NCI-H345 (cell line): ENCODE data around the gene FBXL20.
A peak's percentile ranks its signal among the peaks of the same experiment; 100 is the strongest.
"Not testable (repeated sequence)": the region's sequence is repeated elsewhere in the genome, so short reads cannot be mapped to it uniquely, and the experiment has no call there.

Source experiments
- DNase-seq: peaks from one replicate; lab custom pipeline; 2025; lab: John Stamatoyannopoulos, UW

FBXL20 gene, protein sequence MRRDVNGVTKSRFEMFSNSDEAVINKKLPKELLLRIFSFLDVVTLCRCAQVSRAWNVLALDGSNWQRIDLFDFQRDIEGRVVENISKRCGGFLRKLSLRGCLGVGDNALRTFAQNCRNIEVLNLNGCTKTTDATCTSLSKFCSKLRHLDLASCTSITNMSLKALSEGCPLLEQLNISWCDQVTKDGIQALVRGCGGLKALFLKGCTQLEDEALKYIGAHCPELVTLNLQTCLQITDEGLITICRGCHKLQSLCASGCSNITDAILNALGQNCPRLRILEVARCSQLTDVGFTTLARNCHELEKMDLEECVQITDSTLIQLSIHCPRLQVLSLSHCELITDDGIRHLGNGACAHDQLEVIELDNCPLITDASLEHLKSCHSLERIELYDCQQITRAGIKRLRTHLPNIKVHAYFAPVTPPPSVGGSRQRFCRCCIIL

DNA sequence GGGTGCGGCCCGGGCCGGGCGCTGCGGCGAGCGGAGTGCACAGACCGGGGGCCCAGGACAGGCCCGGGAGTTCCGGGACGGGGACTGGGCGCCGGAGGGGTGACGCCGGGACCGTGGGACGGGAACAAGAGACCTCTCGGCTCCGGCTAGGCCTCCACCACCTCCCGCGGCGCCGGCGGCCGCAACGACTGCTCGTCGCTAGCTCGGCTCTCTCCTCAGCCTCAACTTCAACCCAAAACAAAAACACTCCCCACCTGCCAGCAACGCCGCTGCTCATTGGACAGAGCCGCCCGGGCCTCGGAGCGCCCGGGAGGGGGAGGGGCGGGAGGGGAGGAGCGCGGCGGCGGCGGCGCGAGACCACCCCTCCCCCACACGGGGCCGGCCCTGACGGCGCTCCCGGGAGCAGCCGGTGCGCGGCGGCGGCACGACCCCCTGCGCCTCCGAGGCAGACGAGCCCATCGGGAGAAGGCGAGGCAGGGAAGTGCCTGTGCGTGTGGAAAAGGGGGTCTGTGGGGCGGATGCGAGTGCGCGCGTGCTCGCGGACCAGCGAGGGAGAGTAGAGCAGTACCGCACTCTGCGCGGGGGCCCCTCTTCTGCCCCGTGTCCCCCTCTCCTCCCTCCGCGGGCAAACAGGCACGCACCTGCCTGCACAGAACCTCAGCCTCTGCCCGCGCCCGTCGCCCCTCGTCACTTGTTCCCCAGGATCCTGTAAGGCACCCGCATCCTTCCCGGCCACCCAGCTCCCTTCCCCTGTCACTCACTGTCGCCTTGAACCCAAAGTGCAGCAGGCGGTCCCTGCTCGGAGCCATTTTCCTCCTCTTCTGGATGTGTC, at the start of gene FBXL20:
FBXL20 (minus strand) TSS at position 215 of the 832 bp plus-strand sequence. CDS start 224 bp downstream, outside the sequence.
- DNase-seq: peak; percentile 90

DNA sequence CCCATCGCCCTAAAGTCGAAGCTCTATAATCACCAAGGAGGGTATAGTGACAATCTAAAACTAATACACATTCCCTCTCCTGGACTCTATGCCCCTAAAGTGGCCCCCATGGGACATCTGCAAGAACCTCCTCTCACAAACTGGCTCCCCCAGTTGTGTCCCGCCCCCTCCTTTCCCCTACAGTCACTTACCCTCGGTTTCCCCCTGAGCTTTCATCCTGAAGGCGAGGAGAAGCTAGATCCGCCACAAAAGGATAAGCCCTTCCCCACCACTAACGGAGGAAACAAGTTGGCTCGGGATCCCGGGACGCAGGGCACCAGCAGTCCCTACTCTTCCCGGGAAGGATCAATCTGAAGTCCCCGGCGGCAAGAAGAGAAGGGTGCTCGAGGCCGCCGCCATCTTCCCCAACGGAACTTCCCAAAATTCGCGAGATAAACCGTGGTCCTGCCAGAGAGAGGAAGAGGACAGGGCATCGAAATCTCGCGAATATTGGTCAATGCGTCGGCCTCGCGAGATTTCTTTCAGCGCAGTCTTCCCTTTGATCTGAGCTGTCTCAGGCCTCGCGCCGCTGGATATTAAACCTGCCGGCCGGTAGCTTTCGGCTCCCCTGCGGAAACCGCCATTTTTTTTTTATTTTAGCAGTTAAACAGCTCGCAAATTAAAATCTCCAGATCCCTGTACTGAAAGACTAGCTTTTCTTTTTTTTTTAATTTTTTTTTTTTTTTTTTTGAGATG, 49.6 kb upstream of the FBXL20 start, which contains the start of gene MED1:
MED1 (minus strand) TSS at position 417 of the 735 bp plus-strand sequence; CDS start at position 216, 201 bp downstream.
- DNase-seq: peak; percentile 99

DNA sequence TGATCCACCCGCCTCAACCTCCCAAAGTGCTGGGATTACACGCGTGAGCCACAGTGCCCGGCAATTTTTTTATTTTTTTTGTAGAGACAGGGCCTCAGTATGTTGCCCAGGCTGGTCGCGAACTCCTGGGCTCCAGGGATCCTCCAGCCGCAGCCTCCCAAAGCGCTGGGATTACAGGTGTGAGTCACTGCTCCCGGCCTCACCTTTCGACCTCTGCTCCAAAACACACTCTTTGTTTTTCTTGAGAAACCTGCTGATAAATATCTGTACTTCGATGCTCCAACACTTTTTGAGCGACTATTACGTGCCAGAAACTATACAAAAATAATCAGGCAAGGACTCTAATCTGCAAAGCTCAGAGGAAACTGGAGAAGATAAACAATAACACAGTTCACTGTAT, 48.6 kb upstream of the FBXL20 start:
- DNase-seq: no peak

DNA sequence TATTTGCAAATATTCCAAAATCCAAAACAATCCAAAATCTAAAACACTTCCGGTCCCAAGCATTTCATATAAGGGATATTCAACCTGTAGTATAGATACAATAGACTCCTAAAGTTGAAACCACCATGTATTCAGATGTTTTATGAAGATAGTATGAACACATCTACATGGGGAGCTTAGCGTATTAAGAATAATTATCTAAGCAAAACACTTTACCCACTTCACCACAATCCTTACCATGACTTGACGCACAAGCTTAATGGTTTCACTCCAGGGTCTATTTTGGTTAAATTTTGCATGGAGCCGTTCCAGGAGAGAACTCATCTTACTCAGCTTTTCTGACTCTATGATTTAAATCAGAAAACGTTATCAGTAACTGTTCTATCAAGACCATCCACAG, 46.1 kb upstream of the FBXL20 start:
- no peak for DNase-seq

DNA sequence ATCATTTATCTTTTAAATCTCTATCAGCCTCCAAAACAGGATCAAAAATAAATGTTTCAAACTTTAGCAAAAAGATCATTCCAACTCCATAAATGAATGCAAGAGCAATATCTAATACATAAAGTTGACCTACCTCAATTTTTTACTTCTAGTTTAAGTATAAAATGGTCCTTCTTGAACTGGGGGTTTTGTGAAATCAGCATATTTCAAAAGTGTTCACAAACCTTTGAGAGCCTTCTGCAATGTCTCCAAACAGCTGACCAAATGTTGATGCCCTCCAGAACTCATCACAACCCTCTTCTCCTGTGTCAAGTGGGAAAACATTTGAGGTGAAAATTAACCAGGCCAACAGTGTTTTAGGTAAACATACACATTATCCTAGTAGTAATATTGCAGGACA, 41.9 kb upstream of the FBXL20 start:
- no peak for DNase-seq

DNA sequence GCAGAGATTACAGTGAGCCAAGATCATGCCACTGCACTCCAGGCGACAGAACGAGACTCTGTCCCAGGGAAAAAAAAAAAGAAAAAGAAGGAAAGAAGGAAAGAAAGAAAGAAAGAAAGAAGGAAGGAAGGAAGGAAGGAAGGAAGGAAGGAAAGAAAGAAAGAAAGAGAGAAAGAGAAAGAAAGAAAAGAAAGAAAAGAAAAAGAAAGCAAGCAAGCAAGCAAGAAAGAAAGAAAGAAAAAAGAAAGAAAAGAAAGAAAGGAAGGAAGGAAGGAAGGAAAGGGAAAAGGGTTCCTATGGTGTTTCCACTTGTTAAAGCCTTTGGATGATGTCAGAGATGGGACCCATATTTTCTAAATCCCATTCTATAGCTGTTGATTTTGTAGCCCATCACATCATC, 38.4 kb upstream of the FBXL20 start:
- DNase-seq: not testable (repeated sequence)

DNA sequence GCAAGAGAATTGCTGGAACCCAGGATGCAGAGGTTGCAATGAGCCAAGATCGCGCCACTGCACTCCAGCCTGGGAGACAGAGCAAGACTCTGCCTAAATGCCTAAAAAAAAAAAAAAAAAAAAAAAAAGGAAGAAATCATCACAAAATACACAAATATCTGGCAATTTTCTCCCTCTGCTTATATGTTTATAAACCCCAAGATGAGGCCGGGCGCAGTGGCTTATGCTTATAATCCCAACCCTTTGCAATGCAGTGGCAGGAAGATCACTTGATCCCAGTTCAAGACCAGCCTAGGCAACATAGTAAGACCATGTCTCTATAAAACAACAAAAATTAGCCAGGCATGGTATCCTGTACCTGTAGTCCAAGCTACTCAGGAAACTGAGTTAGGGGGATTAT, 28.2 kb upstream of the FBXL20 start:
- no peak for DNase-seq

DNA sequence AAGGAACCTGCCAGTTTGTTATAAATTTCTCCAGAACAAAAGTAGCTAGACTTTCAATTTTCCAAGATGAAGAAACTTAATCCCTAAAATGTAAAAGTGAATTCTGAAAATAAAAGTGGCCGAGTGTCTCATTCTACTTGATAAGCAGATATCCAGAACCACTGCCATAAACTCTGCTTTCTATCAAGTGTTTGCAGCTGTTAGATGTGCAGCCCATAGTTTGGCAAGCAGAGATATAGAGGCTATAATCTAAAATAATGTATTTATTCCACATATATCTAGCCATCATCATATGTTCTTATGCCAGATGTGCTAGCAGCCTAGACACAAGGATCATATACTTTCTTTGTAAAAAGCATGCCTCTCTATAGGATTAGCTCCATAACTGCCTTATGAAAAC, 14.7 kb upstream of the FBXL20 start:
- no peak for DNase-seq

DNA sequence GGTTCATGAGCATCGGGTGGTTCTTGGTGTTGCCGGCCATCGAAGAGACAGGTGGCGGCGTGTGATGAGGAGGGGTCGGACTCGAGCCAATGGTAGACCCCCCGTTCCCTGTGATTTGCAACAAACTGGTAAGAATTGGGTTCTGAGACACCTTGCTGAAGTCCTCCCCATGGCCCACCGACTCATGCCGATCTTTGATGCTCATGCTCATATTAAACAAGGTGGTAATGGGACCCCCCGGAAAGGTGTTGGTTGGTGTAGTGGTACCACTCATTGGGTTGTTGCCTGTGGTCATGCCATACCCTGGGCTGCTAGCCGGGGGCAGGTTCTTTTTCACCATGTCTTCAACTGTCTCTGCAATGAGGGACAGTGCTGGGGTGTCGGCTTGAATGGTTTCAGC, 8.9 kb upstream of the FBXL20 start:
- no peak for DNase-seq

DNA sequence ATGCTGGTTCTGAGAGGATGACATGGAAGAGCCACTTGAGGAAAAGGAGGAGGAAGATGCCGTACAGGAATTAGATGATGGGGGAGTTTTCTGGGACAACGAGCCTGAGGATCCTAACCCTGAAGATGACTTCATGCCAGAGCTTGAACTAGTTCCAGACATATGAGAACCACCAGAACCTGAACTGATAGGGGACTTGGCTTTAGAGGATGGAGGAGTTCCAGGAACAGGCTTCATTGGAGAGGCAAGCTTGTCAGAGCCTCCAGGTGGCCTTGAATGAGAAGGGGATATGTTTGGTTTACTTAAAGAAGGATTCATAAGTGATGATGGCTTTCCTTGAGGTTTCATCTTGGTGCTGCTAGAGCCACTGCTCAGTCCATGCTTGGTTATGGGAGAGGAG, 6.9 kb upstream of the FBXL20 start:
- DNase-seq: no peak

DNA sequence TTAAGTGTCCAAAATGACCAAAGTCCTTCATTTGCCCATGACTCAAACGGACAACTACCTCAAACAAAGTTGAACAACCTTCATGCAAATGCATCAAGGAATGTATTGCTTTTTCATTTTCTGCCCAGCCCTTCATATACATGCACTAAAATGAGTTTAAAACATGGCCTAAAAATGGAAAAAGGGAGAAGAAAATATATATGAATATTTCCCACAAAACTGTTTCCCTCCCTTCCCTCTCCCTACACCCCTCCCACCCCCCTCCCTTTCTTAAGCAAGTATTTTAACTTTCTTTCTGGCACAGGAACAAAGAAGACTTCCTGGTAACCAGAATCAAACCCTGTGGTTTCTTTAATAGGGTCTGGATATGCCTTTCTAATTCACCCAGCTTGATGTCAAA, 5.5 kb upstream of the FBXL20 start:
- no peak for DNase-seq

DNA sequence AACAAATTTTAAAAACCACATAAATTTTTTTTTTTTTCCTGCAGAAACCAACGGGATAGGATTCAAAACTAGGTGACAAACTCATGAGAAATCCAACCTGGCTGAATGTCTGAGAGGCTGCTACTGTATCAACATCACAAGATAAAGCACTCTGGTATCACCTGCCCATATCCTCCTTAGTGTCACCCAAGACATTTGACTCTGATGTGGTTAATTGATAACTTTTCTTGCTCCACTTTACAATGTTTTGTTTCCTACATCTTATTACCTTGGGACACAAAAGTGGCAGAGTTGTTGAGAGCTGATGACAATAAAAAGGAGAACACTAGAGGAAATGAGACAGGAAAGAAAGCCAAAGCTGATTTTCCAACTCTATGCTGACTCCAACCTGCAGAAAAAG, 4.0 kb upstream of the FBXL20 start:
- DNase-seq: no peak

DNA sequence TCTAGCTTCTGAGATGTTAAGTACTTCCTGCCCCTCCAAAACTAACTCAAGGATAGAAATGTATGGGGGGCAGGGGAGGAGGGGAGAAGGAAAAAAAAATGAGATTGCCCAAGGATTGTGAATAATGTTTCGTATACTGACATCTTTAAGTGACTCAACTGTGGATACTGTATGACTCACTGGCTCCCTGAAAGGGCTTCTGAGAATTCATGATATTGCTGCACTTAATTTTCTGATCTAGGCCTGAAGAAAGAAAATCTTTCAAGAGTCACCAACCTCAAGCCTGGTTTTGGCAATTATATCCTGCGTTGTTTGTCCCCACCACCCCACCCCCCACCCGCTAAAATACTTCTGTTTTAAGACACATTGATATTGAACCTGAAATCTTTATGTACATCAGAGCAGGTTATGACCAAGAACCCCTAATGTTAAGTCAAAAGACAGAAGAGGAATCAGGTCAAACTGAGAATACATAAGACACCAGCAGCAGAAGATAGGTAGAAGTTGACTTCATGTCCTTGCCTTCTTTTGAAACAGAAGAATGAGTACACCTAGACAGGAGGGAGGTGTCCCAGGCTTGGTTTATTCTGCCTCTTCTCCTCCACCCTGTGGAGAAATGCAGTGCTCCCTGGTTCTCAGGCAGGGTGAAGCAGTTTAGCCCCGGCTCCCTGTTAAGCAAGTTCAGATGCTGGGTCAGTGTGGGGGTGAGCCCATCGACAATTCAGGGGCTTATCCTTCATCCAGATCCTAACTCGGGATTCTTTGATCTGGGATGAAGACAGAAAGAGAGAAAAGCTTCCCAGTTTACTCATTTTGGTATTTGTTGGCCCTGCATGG, 3.3 kb upstream of the FBXL20 start:
- DNase-seq: no peak

DNA sequence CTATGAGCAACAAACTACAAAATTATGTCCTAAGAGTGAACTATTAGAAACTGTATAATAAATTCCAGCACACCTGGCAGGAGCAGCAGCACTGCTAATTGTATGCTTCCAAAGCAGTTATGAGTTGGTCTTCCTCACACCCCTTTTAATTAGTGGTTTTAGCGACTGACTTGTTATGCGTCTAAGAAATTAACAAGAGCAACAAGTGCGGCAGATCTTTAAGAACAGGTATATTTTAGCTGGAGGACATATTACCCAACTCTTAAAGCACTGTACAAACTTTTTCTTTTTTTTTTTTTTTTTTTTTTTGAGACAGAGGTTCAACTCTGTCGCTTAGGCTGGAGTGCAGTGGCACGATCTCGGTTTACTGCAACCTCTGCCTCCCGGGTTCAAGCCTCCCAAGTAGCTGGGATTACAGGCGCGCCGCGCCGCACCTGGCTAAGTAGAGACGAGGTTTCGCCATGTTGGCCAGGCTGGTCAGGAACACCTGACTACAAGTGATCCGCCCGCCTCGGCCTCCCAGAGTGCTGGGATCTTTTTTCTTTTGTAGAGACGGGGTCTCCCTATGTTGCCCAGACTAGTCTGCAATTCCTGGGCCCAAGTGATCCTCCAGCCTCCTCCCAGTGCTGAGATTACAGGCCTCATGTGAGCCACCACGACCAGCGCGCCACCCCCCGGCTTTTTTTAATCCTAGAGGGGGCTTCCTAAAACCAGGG, 1.6 kb upstream of the FBXL20 start:
- no peak for DNase-seq

DNA sequence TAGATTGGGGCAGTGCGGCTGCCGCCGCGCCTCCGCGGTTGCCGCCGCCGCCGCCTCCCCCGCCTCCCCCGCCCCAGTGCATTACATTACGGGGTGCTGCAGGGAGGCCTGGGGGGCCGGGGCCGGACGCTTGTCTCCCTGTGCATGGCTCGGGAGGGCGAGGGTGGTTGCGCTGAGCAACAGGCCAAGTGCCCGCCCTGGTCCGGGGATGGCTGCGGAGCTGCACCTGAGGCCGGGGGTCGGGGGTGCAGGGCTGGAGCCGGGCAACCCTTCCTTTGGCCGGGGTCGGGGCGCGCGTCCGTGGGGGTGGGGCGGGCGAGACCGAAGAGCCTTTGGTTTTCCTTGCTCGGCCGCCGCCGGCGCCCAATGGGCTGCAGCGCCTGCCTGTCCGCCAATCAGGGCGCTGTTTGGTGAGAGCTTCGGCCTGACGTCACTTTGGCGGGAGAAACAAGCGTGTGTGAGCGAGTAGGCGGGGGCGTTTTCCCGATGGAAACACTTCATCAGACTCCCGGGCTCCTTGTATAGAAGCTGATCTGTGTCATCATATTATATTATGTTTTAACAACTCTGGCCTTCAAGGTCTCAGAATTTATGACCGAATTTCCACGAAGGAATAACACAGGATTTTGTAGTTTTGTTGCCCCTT, 941 bp upstream of the FBXL20 start:
- peak; percentile 93 for DNase-seq

DNA sequence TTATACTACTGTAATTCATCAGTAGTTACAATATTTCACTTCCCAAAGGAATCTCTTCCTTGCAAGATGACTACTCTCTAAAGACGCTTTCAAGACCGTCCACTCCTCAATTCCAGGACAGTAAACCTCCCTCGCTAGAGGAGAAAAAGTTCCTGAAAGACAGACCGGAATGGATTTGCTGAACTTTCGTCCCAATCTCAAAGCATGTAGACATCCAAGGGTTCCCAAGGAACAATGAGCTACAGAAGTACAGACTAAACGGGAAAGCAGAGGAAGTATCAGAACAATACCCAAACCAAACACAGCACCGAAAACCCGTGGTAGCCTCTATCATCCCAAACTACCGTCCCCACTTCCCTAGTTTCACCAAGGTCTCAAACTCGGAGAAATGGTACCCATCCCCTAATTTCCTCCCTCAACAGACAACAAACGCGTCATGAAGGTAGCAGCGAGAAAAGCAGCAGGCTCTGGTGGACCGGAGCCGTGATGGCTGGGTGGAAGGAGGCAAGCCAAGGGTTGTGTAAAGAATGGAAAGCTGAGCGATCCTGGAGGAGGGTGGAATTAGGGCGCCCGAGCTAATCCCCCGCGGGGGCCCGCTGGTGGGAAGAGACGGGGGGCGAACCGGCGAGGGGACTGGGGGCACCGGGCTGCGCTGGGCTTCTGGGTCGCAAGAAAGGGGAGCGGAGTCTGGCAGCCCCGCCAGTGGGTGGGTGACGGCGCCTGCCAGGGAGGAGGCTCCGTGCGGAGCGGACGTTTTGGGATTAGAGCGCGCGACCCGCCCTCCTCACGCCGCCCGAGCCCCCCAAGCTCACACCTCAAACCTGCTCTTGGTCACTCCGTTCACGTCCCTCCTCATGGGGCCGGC, 647 bp downstream of the FBXL20 start:
- DNase-seq: no peak

DNA sequence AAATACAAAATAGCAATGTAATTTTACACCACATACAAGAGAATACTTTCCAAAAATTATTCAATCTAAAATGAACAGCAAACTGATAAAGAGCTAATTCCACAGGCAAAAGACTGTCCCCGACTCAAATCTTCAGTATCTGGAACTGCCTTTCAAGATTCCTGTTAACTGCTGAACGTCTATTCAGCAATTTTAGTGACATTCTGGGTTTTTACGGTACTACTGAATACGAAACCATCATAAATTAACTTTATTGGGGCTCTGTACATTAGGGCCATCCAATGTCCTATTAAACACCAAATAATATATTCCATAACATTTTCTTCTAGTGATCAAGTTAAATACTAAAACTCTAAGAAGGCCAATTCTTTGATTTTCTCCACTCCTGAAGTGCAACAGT, 1.6 kb downstream of the FBXL20 start:
- no peak for DNase-seq

DNA sequence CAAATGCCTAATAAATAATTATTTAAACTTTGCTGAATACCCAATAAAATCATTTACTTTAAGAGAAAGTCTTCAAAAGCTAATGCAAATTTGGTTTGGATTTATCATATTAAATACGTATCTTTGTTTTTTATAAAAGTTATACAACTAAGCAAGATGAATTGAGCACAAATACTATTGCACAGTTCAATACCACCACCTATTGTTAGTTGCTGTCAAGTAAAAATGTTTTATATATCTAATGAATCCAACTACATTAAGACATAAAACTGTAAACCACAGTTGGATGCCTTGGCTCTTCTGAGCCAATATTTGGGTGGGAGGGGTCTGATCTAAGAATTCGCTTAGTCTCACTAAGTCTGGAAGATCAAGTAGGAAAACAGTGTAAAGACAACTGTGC, 7.7 kb downstream of the FBXL20 start:
- no peak for DNase-seq

DNA sequence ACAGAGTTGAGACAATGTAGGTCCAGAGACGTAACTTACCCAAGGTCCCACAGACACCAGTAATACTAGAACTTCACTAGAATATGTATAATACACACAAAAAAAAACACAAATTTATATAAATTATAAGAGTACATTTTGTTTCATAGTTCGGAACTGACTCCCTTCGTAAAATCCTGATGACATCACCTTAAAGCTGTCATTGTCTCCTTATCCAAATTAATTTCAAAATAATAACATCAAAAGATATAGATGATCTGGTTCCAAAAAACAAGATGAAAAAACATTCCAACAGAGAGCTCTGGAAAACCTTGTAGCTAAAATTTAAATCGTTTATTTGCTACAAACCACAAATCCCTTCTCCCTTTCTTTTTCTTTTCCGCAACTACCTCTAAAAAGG, 10.0 kb downstream of the FBXL20 start:
- DNase-seq: no peak
